Measurements from ENCODE around the gene PCNX1.
A peak's percentile ranks its signal among the peaks of the same experiment; 100 is the strongest.

Gene PCNX1

GRCh38 chr14:71135496-71135895 lies 228.2 kb downstream of the PCNX1 start:
- no peak overlapping the region for H3K4me3 ChIP-seq (ENCODE audit: low read depth, low read length)
- DNase-seq (ENCODE audit: low read depth, low spot score): no peak
- in situ Hi-C loops (cut with HindIII; ENCODE audit: low sequenced_read_pairs): no loop called here
- TF ChIP-seq CTCF (IDR thresholded peaks at IDR 0.05; ENCODE audit: low read depth, low read length): no peak

- in situ Hi-C loops (cut with HindIII; ENCODE audit: low sequenced_read_pairs): no loop called here
- no peak for TF ChIP-seq CTCF (IDR thresholded peaks at IDR 0.05; ENCODE audit: low read depth, low read length)
- H3K4me3 ChIP-seq (ENCODE audit: low read depth, low read length): no peak overlapping the region
- no peak for DNase-seq (ENCODE audit: low read depth, low spot score)
These were observed 228.7 kb downstream of the PCNX1 start for GRCh38 chr14:71135911-71136310.

- in situ Hi-C loops (cut with HindIII; ENCODE audit: low sequenced_read_pairs): no loop called here
- no peak for TF ChIP-seq CTCF (IDR thresholded peaks at IDR 0.05; ENCODE audit: low read depth, low read length)
- no peak overlapping the region for H3K4me3 ChIP-seq (ENCODE audit: low read depth, low read length)
- no peak for DNase-seq (ENCODE audit: low read depth, low spot score)
These were observed 229.3 kb downstream of the PCNX1 start for GRCh38 chr14:71136386-71137060.

- TF ChIP-seq CTCF (IDR thresholded peaks at IDR 0.05; ENCODE audit: low read depth, low read length): no peak
- in situ Hi-C loops (cut with HindIII; ENCODE audit: low sequenced_read_pairs): no loop called here
These were observed 230.5 kb downstream of the PCNX1 start for GRCh38 chr14:71137536-71138447.

GRCh38 chr14:71138448-71139293 lies 231.4 kb downstream of the PCNX1 start:
- TF ChIP-seq CTCF (IDR thresholded peaks at IDR 0.05; ENCODE audit: low read depth, low read length): peak; percentile 97
- DNase-seq (ENCODE audit: low read depth, low spot score): peak; percentile 56
- H3K4me3 ChIP-seq (ENCODE audit: low read depth, low read length): no peak overlapping the region
- in situ Hi-C loops (cut with HindIII; ENCODE audit: low sequenced_read_pairs): no loop called here

More at GRCh38 chr14:71137536-71138447, 230.5 kb downstream of the PCNX1 start:
- DNase-seq (ENCODE audit: low read depth, low spot score): no peak
- H3K4me3 ChIP-seq (ENCODE audit: low read depth, low read length): no peak overlapping the region

- no peak overlapping the region for H3K4me3 ChIP-seq (ENCODE audit: low read depth, low read length)
- no peak for TF ChIP-seq CTCF (IDR thresholded peaks at IDR 0.05; ENCODE audit: low read depth, low read length)
- in situ Hi-C loops (cut with HindIII; ENCODE audit: low sequenced_read_pairs): no loop called here
- DNase-seq (ENCODE audit: low read depth, low spot score): no peak
These were observed 232.2 kb downstream of the PCNX1 start for GRCh38 chr14:71139294-71139946.
